ENCODE data around the gene SERTAD3. TPM values are rescaled to one million over a fixed set of nuclear protein-coding genes. Genes with fewer than 3 reads are reported as not detected.

Gene SERTAD3
- total RNA-seq, 2 donors from 2014 or later: 23.5 to 24.6 TPM

Other genes starting within 250 kb of the SERTAD3 start
- gene TTC9B, start 226.0 kb downstream of the SERTAD3 start, total RNA-seq: not detected
- 1 to 10 TPM in 1 of 2 donors, under 1 TPM in 1; 0.77 to 1.5 TPM for gene CCNP, start 217.6 kb downstream of the SERTAD3 start, total RNA-seq
- 100 to 1,000 TPM; 168 to 187 TPM for gene AKT2, start 159.0 kb downstream of the SERTAD3 start, total RNA-seq
- 10 to 100 TPM in 1 of 2 donors, 1 to 10 TPM in 1; 9.5 to 11.9 TPM for gene C19orf47, start 95.9 kb downstream of the SERTAD3 start, total RNA-seq
- 10 to 100 TPM; 75.4 to 77.1 TPM for gene PLD3, start 95.6 kb downstream of the SERTAD3 start, total RNA-seq
- not detected for gene HIPK4, start 54.2 kb downstream of the SERTAD3 start, total RNA-seq
- gene PRX, start 31.0 kb downstream of the SERTAD3 start, total RNA-seq: 1 to 10 TPM; 1.5 to 1.7 TPM
- gene SERTAD1, start 18.3 kb downstream of the SERTAD3 start, total RNA-seq: 10 to 100 TPM; 18.1 to 19.4 TPM
- 1 to 10 TPM; 7.4 to 9.9 TPM for gene BLVRB, start 21.4 kb upstream of the SERTAD3 start, total RNA-seq
- gene SPTBN4, start 22.7 kb upstream of the SERTAD3 start, total RNA-seq: under 1 TPM; 0.21 to 0.25 TPM
- gene SHKBP1, start 132.5 kb upstream of the SERTAD3 start, total RNA-seq: 100 to 1,000 TPM; 124 to 141 TPM
- gene LTBP4, start 157.0 kb upstream of the SERTAD3 start, total RNA-seq: 100 to 1,000 TPM; 198 to 230 TPM
- gene NUMBL, start 246.3 kb upstream of the SERTAD3 start, total RNA-seq: 1 to 10 TPM; 5.7 to 7.5 TPM

Measured in T-helper 17 cell (primary cell).